Mucosa of descending colon (tissue), 3 donors: ENCODE data around the gene THBS4. TPM values are rescaled to one million over a fixed set of nuclear protein-coding genes. Genes with fewer than 3 reads are reported as not detected.
A peak's percentile ranks its signal among the peaks of the same experiment; 100 is the strongest.

Source experiments
- ATAC-seq: fragments of 200-7000 bp; cut with Tn5 transposase; one replicate; pipeline ENCODE4 v1.9.1; 2020; ENCODE audit warnings: mild to moderate bottlenecking, moderate library complexity
- DNase-seq, 3 donors: peaks; one replicate each; pipeline ENCODE4 v3.0.0-alpha.2; 2020
- H3K36me3 ChIP-seq: fragments of 200-600 bp; one replicate; pipeline ENCODE4 v1.8.0; 2021; ENCODE audit warnings: low read depth, mild to moderate bottlenecking
- H3K4me1 ChIP-seq: fragments of 200-600 bp; one replicate; pipeline ENCODE4 v1.8.0; 2021; ENCODE audit warnings: low read depth, mild to moderate bottlenecking
- H3K4me3 ChIP-seq: fragments of 200-600 bp; one replicate; pipeline ENCODE4 v1.8.0; 2021; ENCODE audit warnings: mild to moderate bottlenecking
- H3K9me3 ChIP-seq: fragments of 200-600 bp; one replicate; pipeline ENCODE4 v1.8.0; 2021; ENCODE audit warnings: mild to moderate bottlenecking
- CTCF ChIP-seq: fragments of 200-600 bp; IDR thresholded peaks from one replicate; pipeline ENCODE4 v1.8.0; 2022; ENCODE audit warnings: antibody characterized with exemption, mild to moderate bottlenecking
- intact Hi-C, 2 donors: fragments of 100-400 bp; cut with DNase I in 1 of 2; cut with micrococcal nuclease in 1 of 2; formaldehyde crosslinking; loops; one replicate each; pipeline versions ENCODE4 v1.11.0 to v1.11.1; 2022; cut with DNase I, micrococcal nuclease
- long read RNA-seq, 2 donors: library from polyadenylated mRNA; unstranded; transcript quantifications; one replicate each; pipeline ENCODE4 v2.0.0, GENCODE V29; 2019 to 2021
- total RNA-seq, 3 donors: library from RNA; stranded (reverse); fragmentation: NEBNext Ultra II Directional in 2 of 3; extraction: Animal tissue kit (Norgen Biotek cat#: 25700) in 2 of 3; gene quantifications; one replicate each; pipeline versions ENCODE4 v1.2.1 to v1.2.4, GENCODE V29; 2021 to 2023
- donor health status: DM: no; HTN: no; CAD: no; lungs with moderate emphysema.
- donor health status: DM: no; HTN: no; CAD: no.
- donor health status: DM: no; HTN: yes; CAD: no.

Gene THBS4
- 10 to 100 TPM in 1 of 3 donors, 1 to 10 TPM in 1, under 1 TPM in 1; 0.84 to 26.2 (median 4.8) TPM for total RNA-seq
- long read RNA-seq, donor 1, transcript THBS4-201 (22 exons, 3,222 nt), result major isoform, 40 of 54 reads
- long read RNA-seq, donor 1, partial matches to known transcripts, result 11 of 54 reads
- long read RNA-seq, donor 1, other reads (novel, unspliced or antisense), result 3 of 54 reads
- long read RNA-seq, donor 2, partial matches to known transcripts, result 1 of 2 reads
- long read RNA-seq, donor 2, other reads (novel, unspliced or antisense), result 0 of 2 reads

- H3K4me1 ChIP-seq, result no peaks in the 10 kb centered on the region
- ATAC-seq, result peak; percentile 32
- H3K36me3 ChIP-seq, result no peaks in the 10 kb centered on the region
- H3K4me3 ChIP-seq, result no peak within 1 kb of the TSS
- no peak for DNase-seq
- TF ChIP-seq CTCF, result no peak
- intact Hi-C loops, result no loop called here
- H3K9me3 ChIP-seq, result no peaks in the 10 kb centered on the region
Observed at GRCh38 chr5:80034962-80035821, at the start of gene THBS4. THBS4 (plus strand) TSS chr5:80035348; CDS start chr5:80035538, 190 bp downstream.

GRCh38 chr5:79986260-79986659, 48.9 kb upstream of the THBS4 start:
- H3K4me3 ChIP-seq, result no peak overlapping the region
- H3K9me3 ChIP-seq, result no peaks in the 10 kb centered on the region
- ATAC-seq, result no peak
- no peak for TF ChIP-seq CTCF
- no peaks in the 10 kb centered on the region for H3K4me1 ChIP-seq
- no peaks in the 10 kb centered on the region for H3K36me3 ChIP-seq
- DNase-seq, result no peak
- intact Hi-C loops, result no loop called here

- TF ChIP-seq CTCF, result no peak
- intact Hi-C loops, result no loop called here
- Histone ChIP-seq H3K4me3 (no peak overlapping the region), H3K4me1 (no peaks in the 10 kb centered on the region), H3K9me3 (no peaks in the 10 kb centered on the region), H3K36me3 (no peaks in the 10 kb centered on the region)
- ATAC-seq (peak; percentile 5), DNase-seq (no peak)
Observed at GRCh38 chr5:79990205-79990597, 44.9 kb upstream of the THBS4 start.

GRCh38 chr5:79990598-79991507, 44.3 kb upstream of the THBS4 start, which contains the start of gene MTX3:
MTX3 (minus strand) TSS chr5:79991262; CDS start chr5:79991238, 24 bp downstream.
- ATAC-seq (peak; percentile 97), DNase-seq (peak; percentile 83 to 88 (median 88))
- intact Hi-C loops, result no loop called here
- no peak for TF ChIP-seq CTCF
- H3K9me3 ChIP-seq, result no peaks in the 10 kb centered on the region
- no peaks in the 10 kb centered on the region for H3K36me3 ChIP-seq
- H3K4me1 ChIP-seq, result no peaks in the 10 kb centered on the region
- H3K4me3 ChIP-seq, result peak within 1 kb of the TSS; percentile 91

GRCh38 chr5:79992891-79993657, 42.1 kb upstream of the THBS4 start:
- Histone ChIP-seq H3K36me3 (no peaks in the 10 kb centered on the region), H3K4me1 (no peaks in the 10 kb centered on the region), H3K9me3 (no peaks in the 10 kb centered on the region), H3K4me3 (no peak overlapping the region)
- intact Hi-C loops, result no loop called here
- ATAC-seq (no peak), DNase-seq (no peak)
- no peak for TF ChIP-seq CTCF
